GM18511 (cell line): Measurements from ENCODE around the gene MYO7A.

Source experiments
- ATAC-seq: cut with Tn5 transposase; IDR thresholded peaks from one replicate; pipeline ENCODE4 v1.9.1; 2021; ENCODE audit warnings: mild to moderate bottlenecking, moderate library complexity; ENCODE audit not compliant: unreplicated experiment

MYO7A gene

DNA sequence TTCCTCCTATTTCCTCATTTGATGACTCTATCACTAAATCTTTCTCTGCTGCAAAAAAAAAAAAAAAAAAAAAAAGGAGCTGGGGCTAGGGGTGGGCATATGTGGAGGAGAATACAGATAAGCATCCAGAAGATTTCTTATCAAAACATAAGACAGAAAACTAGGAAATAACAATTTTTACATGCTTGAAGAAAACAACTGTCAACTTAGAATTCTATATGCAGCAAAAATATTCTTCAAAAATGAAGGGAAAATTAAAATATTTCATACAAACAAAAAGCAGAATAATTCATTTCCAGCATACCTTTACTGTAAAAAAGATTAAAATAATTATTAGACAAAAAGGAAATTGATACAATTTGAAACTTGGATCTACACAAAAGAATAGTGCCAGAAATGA, 134.8 kb downstream of the MYO7A start:
- no peak for ATAC-seq
